Hematopoietic multipotent progenitor cell treated with erythropoietin and hydrocortisone succinate and interleukin-3 and kit ligand, for 8 days (in vitro differentiated cells): ENCODE data around the gene S100Z.
"Not testable (repeated sequence)": the region's sequence is repeated elsewhere in the genome, so short reads cannot be mapped to it uniquely, and the experiment has no call there.

ENCODE experiments used
- DNase-seq: peaks from one replicate; pipeline ENCODE4 v3.0.0-alpha.2; 2015

The S100Z gene

DNA sequence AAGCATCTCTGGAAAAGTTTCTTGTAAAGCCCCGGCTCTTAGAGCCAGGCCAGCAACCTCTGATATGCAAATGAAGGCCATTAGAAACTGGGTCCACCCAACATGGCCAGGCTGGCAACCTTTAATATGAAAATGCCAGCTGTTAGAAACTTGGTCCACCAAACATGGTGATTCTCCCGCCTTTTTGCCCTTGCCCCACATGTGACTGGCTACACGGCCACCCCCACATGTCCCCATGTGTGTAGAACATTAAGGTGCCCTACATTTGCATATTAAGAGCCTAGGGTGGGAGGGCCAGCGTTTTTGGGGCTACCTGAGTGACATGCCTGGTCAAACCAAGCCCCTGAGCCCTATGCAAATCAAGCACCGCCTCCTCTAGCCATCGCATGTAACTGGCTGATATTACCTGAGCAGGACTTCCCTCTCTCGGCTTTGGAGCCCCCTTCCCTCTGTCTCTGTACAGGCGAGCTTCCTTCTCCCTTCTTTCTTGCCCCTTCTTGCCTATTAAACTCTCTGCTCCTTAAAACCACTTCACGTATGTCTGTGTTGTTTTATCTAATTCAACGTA, 39.0 kb downstream of the S100Z start:
- no peak for DNase-seq

DNA sequence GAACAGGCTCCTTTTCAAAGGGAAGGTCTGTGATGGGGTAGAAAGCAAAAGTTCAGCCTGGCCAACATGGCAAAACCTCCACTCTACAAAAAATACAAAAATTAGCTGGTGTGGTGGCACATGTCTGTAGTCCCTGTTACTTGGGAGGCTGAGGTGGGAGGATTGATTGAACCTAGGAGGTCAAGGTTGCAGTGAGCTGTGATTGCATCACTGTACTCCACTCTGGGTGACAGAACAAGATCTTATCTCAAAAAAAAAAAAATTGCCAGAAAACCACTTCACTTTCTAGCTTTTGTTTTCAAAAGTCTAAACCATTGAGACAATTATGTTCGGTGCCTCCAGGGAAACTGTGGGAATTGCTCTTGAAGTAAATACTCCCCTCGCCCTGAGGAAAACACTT, 43.5 kb downstream of the S100Z start:
- DNase-seq: no peak

GRCh38 chr5:76896196-76896595, 46.4 kb downstream of the S100Z start:
- no peak for DNase-seq

DNA sequence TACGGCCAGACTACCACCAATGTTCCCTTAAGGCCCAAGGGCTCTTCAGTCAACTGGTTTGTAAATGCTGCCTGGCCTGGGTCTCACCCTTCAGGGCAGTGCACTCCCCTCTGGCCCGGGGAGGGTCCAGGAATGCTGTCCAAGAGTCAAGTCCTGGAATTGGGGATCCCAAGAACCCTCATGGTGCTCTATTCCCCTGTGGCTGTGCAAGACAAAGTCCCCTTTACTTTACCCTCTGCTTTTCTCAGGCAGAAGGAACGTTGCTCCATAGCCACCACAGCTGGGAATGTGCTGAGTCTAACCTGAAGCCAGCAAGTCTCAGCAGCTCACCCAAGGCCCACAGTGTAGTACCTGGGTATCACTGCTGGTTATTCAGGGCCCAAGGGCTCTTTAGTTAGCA, 51.7 kb downstream of the S100Z start:
- no peak for DNase-seq

GRCh38 chr5:76908166-76908565, 58.4 kb downstream of the S100Z start:
- no peak for DNase-seq

- DNase-seq: not testable (repeated sequence)
These were observed 60.6 kb downstream of the S100Z start for GRCh38 chr5:76910344-76910933.

- DNase-seq: not testable (repeated sequence)
These were observed 64.9 kb downstream of the S100Z start for GRCh38 chr5:76914671-76915070.

DNA sequence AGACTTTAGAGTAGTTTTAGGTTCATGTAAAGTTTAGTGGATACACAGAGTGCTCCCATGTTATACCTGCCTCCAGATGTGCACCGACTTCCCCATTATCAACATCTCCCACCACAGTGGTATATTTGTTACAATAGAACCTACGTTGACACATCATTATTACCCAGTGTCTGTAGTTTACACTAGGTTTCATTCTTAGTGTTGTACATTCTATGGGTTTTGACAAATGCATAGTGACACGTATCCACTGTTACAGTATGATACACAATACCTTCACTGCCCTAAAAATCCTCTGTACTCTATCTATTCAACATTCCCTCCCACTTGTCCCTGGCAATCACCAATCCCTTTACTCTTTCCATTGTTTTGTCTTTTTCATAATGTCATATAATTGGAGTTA, 68.7 kb downstream of the S100Z start:
- no peak for DNase-seq

GRCh38 chr5:76920491-76920890, 70.7 kb downstream of the S100Z start:
- DNase-seq: no peak

GRCh38 chr5:76926329-76927105, 76.7 kb downstream of the S100Z start:
- no peak for DNase-seq

DNA sequence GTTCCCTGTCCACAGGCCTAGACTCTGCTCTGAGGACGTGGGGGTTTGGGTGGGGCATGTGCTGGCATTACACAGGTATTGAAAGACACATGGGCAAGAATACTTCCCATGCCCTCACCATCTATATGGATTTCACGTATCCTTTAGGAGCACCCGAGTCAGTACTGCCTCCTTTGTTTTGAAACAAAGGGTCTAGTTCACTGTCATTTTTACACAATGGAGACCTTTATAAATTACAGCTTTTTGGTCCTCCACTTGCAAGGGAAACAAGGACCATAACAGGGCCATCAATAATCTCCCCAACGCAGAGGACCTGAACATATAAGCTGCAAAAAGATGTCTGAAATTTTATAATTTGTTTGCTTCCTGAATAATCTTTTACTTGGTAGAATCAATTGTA, 78.1 kb downstream of the S100Z start:
- DNase-seq: no peak

GRCh38 chr5:76930083-76930482, 80.3 kb downstream of the S100Z start:
- no peak for DNase-seq

- DNase-seq: no peak
These were observed 88.4 kb downstream of the S100Z start for GRCh38 chr5:76938177-76938576.

DNA sequence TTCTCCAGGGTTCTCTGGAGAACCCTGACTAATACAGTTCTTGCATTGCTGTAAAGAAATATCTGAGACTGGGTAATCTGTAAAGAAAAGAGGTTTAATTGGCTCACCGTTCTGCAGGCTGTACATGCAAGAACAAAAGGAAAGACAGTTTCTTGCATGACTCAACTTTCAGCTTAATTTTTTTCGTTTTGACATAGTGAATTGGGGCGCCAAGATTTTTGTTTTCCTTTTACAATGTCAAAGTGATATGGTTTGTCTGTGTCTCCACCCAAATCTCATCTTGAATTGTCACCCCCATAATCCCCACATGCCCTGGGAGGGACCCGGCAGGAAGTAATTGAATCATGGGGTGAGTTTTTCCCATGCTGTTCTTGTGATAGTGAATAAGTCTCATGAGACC, 91.2 kb downstream of the S100Z start:
- DNase-seq: no peak

GRCh38 chr5:76941442-76941841, 91.6 kb downstream of the S100Z start:
- peak; percentile 44 for DNase-seq

DNA sequence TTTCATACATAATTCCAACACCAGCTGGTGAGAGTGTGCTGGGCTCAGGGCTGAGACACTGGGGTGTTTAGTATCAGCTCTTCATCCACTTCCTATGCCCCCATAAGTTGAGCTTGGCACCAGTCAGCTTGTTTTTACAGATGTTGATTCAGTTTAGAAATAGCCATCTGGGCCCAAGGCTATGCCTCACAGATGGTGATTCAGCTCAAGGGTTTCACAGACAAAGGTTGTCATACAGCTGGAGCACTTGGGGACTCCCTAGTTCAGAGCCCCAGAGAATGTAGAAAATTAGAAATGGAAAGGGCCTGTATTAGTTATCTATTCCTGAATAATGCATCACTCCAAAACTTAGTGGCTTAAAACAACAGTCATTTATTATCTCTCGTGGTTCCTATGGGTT, 92.8 kb downstream of the S100Z start:
- peak; percentile 23 for DNase-seq

DNA sequence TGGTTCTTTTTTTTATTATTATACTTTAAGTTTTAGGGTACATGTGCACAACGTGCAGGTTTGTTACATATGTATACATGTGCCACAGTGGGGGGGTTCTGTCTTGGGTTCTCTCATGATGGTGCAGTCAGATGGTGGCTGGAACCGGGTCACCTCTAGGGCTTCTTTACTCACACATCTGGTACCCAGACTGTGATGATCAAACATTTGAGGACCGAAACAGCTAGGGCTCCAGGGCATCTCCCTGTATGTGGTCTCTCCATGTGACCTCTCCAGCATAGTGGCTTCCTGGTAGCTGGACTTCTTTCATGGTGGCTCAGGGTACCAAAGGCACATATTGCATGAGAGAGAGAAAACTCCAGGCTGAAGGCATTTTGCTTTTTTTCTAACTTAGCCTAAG, 93.2 kb downstream of the S100Z start:
- DNase-seq: no peak

DNA sequence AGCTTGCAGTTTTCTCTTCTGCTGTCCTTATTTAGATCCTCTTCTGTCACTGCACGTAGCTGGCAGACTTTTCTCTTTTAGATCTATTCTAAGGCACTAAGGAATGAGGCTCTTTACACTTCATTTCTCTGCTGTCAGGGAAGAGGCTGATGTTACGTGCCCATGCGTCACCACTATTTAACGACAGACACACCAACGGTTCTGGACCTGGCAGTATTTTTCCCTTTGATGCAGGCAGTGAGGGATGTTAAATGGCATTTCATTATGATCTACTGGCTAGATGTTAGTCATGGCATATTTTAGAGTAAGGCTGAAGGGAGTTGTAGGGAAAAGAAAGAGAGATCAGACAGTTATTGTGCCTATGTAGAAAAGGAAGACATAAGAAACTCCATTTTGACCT, 94.8 kb downstream of the S100Z start:
- no peak for DNase-seq

- peak; percentile 62 for DNase-seq
These were observed 95.4 kb downstream of the S100Z start for GRCh38 chr5:76945238-76945637.

GRCh38 chr5:76946090-76946489, 96.3 kb downstream of the S100Z start:
- DNase-seq: no peak

DNA sequence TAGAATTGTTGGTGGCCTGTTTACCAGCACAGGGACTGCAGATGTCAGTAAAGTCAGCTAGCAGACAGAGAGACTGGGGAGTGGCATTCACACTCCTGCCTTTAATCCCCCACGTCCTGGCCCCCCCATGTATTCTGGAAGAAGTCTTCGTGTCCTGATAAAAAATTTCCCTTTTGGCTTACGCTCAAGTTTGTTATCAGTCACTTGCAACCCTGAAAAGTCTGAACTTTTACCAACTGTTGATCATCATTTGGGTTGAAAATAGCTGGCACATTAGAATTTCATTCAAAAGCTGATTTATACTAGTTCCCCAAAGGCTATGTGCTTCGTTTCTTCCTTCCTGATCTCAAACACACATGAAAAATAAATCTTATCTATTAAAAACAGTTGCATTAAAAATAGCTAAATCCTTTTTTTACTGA, 97.3 kb downstream of the S100Z start:
- peak; percentile 98 for DNase-seq

DNA sequence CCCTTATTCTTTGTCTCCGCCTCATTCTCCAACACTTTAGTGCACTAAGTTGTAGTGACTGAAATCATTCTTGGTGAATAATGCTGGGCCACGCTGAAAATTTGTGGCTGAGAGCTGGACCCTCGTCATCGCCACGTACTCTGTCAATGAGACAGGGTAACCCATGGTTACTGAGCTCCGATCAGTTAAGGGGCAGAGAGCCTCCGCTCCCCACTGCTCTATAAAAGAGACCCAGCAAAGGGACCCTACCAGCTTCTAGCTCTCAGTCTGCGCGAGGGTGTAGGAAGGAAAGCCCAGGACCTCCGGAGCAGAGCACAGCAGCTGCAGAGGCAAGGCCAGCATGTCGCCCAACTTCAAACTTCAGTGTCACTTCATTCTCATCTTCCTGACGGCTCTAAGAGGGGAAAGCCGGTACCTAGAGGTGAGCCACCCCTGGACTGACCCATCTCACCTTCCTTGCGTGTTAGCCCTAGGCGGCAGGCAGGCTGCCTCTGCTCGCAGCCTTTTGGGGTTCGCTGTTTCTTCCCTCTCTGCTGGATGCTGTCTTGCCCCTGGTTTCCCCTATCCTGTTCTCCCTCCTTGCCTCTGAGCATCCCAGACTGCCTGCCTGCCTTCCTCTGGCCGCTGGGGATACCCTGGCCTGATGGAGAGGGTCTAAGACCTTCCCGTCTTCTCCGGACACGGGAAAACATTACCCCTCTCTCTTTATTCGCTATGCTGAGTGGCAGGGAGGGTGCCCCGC, 103.2 kb downstream of the S100Z start, which contains the start of gene CRHBP:
Gene CRHBP, plus strand, starts transcription at position 251 of the 742 bp plus-strand sequence. Its CDS starts 90 bp downstream, at position 341.
- no peak for DNase-seq

DNA sequence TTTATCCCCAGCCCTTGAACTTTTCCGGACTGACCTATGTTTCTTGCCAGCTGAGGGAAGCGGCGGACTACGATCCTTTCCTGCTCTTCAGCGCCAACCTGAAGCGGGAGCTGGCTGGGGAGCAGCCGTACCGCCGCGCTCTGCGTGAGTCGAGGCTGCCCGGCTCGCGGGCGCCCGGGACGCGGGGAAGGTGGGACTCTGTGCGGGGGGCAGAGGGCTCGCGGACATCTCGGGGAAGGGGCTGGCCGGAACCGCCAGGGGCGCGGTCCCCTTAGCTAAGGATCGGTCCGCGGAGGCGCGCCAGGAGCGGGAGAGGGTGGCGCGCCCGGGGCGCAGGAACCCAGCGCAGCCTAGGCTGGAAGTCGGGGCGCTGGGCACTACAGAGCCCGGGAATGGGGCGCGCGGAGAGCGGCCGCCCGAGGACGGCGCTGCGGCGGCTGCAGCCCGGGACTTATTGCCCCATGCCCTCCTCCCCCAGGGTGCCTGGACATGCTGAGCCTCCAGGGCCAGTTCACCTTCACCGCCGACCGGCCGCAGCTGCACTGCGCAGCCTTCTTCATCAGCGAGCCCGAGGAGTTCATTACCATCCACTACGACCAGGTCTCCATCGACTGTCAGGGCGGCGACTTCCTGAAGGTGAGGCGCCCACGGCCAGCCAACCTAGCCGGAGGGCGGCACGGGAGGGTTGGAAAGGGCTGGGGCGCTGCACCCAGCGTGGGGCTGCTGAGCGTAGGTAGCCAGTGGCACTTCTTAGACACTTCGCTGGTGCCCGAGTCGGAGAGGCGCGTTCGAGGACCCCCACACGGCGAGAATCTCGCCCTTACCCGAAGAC, 104.0 kb downstream of the S100Z start:
- DNase-seq: peak; percentile 13
